ENCODE results near the gene DGKZ.
A peak's percentile ranks its signal among the peaks of the same experiment; 100 is the strongest.

Gene DGKZ

DNA sequence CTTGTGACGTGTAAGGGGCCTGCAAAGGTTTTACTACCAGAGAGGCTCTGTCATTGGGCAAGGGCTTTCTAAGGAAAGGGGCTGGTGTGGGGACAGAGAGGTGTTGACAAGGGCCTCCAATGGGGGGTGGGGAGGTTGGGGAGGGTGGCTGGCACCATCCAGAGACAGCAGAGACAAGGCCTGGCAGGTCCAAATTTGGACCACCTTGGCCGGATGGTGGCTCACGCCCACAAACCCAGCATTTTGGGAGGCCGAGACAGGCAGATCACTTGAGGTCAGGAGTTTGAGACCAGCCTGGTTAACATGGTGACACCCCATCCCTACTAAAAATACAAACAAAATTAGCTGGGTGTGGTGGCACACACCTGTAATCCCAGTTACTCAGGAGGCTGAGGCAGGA is 46.5 kb downstream of the DGKZ start:
- DNase-seq (ENCODE audit: low spot score) = no peak

DNA sequence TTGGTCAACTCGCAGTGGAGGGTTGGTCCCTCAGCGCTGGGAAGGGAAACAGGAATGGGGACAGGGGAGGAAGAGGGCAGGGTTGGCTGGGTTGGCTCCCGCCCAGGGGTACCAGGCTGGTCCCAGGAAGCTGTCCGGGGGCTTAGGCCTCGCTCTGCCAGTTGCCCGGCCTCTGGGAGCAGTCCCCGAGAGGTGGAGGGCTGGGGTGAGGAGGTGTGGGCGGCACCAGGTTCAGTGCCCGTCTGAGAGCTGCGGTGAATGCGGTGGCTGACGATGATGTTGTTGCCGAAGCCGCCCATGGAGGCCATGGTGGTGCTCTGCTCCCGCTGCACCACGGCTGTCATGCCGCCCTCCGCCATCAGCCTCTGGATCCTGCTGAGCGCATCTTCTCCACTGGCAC is 50.3 kb downstream of the DGKZ start:
- no peak for DNase-seq (ENCODE audit: low spot score)

DNA sequence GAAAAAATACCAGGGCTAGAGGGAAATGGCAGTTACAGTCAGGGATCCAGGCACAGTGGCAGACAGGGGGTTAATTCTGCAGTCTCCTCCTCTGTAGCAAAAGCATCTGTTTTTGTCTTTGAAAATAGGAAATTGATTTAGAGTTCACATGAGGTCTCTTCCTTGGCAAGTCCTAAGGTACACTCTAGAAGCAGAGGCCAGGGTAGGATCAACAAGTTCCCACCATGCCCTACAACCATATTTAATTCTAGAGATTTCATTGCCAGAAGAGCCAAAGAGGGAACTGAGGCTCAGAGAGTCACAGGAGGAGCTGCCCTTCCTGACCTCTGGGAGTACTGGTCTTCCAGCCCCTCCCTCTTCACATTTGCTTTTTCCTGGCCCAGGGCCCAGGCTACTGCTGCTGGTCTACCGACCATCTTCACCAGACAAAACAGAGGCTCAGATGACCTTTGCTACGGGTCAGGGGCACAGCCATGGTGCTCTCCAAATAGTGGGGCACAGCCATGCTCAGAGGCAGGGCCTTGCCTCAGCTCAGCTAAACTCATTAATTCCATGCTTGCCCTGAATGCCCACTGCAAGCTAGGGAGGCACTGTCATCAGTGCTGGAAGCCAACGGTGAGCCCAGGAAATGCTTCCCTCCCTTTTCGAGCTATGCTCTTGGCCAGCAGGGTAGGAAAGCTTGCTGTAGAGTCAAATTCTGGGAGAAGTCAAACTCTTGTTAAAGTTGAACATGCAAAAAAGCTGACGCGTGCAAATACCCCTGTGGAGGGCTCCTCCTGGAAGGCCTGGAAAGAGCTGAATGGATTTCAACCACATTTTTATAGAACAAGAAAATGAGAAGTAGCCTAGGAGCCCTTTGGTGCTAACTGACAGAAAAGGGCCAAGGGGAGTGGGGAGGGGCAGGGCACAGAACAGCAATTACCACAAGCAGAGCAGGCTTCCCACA is 56.0 kb downstream of the DGKZ start:
- DNase-seq (ENCODE audit: low spot score) = no peak

DNA sequence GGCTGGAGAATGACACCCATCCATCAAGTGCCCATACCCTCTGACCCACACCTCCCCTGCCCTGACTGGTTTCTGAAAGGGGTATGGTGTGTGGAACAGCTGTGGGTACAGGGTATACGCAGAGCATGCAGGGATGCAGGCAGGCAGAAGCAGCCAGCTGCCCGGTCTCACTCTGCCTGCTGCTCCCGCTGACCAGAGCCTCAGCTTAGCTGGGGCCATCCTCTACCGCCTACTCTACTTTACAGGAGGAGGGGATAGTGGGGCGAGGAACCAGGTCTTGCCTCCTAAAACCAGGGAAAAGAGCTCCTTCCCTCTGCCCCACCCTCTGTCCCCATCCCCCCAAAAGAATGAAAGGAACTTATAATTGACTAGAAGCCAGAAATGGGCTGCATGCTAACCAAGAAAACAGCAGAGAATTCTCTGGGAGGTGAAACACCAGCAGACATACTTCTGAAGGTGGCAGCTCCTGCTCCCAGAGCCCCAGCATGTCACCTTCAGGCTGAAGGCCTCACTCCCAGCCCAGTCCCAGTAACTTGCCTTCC is 57.3 kb downstream of the DGKZ start:
- peak; percentile 17 for DNase-seq (ENCODE audit: low spot score)

DNA sequence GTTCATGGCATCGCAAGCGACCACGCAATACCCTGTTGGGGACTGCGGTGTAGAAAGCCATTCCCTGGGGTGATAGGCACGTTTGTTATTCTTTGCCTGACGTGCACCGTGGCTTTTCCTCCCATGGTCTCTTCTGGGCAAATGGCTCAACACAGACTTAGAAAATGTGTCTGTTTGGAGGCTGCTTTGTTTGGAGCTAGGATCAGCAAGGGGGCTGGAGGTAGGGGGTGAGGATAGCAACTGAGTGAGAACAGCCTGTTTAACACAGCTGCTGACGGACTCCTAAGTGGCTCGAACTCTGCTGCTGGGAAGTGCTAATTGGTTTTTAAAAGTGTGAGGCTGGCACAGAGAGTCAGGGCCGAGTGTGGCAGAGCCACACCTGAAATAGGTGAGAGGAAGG is 60.4 kb downstream of the DGKZ start:
- DNase-seq (ENCODE audit: low spot score) = no peak

DNA sequence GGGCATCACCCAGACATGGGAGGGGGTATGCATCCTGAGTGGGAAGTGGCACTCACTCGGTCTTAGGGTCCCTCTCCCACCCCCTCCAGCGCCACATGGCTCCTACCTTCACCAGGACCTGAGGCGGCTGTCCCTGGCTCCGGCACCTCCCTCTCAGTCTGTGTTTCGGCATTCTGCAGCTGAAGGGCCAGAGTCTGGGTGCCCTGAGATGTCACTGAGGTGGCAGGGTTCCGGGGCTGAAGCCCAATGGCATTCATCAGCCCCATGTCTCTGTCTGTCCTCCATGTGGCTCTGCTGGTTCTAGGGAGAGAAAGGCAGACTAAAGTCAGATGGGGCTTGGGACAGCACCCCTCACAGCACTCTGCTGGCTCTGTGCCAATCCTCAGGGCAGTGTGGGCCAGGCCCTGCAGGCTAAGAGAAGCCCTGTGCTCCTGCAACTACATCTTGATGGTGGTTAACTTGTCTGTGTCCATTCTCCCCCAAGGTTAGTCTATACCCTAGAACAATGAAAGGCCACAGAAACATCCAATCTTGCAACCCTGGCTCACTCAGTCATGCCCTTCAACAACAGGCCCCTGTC is 61.2 kb downstream of the DGKZ start:
- DNase-seq (ENCODE audit: low spot score) = no peak

DNA sequence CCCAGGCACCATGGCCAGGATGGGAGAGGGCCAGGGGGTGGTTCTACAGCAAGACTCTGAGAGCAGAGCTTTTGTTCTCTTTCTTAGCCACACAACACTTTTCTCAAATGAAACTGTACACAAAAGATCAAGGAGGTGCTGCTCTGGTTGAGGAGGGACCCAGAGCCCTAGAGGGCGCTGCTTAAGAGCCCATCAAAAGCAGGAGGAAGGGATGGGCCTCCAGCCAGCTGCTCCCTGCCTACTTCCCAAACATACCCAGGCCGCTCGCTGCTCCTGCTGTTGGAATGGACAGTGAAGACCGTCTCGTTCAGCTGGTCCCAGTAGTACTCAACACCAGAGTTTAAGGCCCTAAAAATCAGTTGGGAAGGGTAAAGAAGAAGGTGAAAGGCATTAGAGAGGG is 62.8 kb downstream of the DGKZ start:
- no peak for DNase-seq (ENCODE audit: low spot score)

DNA sequence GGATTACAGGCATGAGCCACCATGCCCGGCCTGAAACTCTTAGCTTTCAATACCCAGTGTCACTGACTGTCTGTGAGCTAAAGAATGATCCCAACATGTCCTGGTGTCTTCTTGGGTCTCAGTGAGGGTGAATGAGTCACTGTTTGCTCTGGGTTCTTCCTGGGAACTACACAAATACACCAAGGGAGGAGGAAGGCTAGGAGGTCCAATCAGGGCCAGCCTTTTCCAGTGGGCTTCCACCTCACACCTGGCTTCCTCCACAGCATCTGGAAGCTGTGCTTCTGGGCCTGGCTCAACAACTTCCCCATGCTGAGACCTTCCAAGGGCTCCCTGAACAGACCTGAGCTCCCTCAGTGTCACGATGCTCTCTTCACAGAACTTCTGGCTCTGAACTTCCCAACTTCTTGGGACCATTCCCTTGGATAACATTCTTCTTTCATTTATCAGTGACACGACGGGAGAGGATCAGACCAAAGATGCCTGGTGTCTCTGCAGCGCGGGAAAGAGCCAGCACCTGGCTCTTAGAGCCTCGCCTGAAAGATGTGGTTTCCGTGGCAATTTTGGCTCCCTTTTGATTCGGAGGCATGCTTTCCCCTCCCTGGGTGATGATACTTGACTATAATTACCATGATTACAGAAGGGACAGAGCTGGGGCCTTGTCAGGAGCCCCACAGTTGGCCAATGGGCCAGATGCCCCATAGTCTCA is 66.7 kb downstream of the DGKZ start:
- peak; percentile 29 for DNase-seq (ENCODE audit: low spot score)

DNA sequence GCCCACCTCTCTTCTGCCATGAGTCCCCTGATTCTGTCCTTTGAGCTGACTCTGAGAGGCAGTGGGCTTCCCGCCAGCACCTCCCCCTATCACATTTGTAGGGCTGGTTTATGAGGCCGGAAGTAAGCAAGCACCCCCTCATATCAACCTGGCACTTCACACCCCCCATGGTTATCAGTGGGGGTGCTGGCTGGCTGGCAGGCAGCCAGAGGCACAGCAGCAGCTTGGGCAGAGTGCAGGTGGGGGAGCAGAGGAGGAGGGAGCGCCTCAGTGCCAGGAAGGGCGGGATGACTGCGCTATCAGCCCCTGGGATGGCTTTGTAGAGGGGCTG is 67.2 kb downstream of the DGKZ start:
- DNase-seq (ENCODE audit: low spot score) = no peak

DNA sequence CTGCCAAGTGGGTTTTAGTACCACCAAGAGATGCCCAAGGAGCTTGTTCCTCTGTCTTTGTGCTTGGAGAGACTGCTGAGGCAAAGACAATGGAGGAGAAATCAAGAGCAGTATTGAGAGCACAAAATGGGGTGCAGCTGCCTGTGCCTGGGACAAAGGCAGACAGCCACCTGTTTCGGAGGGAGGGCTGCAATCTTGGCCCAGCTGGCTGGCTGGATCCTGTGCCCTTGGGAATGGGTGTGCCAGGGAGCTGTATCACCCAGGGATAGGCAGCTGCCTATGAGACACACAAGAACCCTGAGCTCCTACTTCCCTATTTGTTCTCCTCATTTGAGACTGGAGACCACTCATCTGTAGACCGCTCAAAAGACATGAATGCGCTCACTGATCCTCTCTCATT is 67.6 kb downstream of the DGKZ start:
- DNase-seq (ENCODE audit: low spot score) = no peak

DNA sequence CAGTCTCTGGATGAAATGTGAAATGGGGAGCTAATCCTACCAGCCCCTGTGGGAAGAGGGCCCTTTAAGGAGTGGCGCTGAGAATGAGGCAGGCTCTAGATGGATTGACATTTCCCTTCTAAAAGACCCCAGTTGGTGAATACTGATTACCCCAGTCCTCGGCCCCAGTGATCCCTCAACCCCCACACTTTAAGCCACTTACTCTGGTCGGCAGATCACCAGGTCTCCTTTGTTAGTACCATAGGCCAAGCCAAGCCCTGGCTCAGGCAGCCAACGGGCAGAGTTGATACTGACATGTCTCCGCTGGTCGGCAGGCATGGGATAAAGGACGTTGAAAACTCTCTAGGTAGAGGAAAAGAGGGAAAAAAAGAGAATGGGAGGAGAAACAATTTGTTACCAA is 70.4 kb downstream of the DGKZ start:
- no peak for DNase-seq (ENCODE audit: low spot score)

DNA sequence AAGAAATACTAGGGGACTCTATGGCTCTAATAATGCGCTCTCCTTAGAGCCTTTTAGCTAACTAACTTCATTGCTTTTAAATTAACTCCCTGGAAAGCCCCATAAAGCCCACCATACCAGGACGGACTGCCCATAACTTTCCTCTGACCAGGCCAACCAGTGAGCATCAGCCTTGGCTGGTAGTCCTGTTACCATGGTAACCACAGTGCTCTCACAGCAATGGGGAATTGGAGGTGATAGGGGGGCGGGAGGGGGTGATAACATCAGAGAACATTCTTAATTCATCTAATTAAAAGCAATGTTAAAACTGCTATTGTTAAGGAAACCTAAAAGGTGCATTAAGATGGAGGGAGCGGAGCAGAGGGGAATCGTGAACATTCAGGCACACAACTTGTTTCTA is 71.5 kb downstream of the DGKZ start:
- DNase-seq (ENCODE audit: low spot score) = no peak

DNA sequence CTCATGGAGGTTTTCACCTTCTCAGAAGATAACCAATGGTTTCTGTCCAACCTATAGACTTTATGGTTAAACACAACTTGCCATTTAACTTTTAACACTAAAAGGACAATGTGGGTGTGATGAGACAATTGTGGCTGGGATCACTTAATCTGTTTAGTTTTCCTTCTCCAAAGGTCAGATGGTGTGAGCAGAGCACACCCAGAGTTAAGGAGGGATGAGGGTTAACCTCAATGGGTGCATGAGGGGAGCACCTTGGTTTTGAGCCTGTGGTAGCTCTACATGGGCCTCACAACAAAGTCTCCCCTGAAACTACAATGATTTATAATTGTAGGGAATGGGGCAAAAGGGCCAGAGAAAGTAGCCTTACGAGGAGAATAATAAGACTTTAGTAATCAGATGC is 73.2 kb downstream of the DGKZ start:
- DNase-seq (ENCODE audit: low spot score) = no peak

DNA sequence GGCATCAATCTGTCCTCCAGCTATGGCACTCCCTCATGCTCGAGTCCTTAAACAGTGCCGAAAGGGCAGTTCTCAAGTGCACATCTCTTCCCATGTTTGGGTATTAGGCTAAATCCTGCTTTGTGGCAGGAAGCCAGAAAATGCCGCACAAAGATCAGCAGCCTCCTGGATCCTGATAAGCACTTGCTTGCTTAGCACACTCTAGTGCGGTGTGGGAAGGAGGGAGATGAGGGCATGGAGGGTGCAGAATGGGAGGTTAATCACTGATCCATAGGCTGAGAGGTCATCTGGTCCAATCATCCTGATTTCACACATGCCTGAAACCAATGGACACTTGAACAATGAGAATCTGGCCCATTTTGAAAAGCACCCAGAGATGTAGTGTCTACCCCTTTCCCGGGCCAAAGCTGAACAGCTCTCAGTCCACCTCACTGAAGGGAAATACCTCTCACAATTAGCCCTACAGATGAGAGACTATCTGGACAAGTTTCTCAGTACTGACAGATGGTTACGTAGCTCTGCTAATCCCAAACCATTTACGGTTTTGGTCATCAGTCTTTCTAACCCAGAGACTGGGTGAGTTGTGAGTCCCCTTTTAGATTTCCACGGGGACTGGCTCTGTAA is 74.1 kb downstream of the DGKZ start:
- no peak for DNase-seq (ENCODE audit: low spot score)

DNA sequence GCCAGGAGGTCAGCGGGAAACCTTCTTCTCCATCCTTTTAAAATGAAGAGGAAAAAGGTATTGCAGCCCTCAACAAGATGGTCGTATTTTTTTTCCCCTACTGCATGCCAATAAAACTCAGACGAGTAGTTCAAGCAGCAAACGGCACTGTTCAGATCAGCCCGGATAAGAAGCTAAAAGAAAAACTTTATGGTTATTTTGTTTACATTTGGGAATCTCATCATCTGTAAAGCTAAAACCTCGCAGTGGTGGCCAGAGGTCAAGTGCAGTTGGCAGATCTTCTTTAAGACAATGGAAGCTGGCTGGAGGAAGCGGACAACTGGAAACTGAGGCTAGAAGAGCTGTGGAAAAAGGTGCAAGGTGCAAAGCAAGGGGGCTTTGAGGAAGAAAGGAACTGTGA is 75.3 kb downstream of the DGKZ start:
- no peak for DNase-seq (ENCODE audit: low spot score)

DNA sequence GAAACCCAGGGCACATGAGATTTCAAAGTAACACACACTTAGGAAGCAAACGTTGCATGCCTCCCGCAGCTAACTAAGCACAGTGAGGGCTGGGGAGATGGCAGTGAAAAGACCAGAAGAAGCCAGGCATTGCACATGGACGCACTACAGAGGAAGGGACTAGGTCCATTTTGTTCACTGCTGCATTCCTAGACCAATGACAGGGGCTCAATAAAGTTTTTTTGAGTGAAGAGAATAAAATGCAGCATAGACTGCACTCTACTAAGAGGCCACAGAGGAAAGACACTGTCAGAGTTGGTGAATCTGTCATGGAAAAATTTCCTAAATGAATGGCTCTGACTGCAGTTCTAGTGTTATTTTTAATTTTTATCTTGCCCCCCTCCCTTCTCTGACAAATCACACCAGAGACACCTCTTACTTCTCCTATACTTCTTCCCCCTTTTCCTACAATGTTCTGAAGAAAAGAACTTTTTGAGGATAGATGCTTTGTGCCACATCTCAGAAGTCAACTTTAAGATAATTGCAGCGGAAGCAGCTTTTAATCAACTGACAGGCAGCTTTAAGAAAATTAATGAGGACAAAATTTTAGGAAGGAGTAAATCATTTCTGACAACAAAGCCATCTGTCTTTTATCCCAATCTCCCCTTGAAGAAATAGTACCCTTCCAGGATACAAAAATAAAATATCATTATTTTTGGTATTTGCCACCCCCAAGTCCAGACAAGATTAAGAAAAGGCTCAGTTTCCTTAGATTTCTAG is 79.1 kb downstream of the DGKZ start:
- no peak for DNase-seq (ENCODE audit: low spot score)

DNA sequence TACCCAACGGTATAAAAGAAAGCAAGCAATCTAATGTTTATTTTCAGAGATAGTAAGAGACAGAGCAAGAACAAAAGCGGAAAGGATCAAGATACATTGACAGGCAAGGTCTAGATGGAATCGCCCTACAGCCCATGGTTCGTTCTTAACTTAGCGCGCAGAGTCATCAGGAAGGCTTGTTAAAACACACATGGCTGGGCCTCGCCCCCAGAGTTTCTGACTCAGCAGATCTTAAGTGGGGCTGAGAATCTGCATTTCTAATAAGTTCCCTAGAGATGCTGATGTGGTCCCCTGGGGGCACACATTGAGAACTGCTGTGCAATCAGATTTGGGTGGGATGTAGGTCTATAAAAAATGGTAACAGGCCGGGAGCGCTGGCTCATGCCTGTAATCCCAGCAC is 80.1 kb downstream of the DGKZ start:
- DNase-seq (ENCODE audit: low spot score) = no peak

DNA sequence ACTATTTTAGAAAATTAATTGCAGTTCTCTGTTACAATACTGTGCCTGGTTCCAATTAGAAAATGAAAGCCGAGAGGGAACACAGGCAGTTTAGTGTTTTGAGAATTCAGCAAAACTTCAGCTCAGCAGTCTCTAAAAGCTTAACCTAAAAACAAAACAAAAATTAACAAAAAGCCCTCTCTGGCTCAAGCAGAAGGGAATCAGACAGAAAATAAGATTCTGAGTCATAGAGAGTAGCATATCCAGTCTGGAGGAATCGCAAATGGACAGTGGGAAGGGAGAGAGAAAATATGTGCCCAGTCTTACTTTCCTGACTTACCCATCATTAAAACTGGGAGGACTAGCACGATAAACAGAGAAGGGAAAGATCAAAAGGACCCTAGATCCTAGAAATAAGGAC is 82.5 kb downstream of the DGKZ start:
- no peak for DNase-seq (ENCODE audit: low spot score)
